Uterus (tissue), 4 donors: ENCODE measurements around the gene MYPN. TPM values are rescaled to one million over a fixed set of nuclear protein-coding genes. Genes with fewer than 3 reads are reported as not detected.
"Not testable (repeated sequence)": the region's sequence is repeated elsewhere in the genome, so short reads cannot be mapped to it uniquely, and the experiment has no call there.

Experiments used
- DNase-seq, 2 donors: peaks; one replicate each; pipeline ENCODE4 v3.0.0-alpha.2; 2019 to 2020
- H3K27ac ChIP-seq, 2 donors: fragments of 200-600 bp; sonication (generic); 1 replicate in 1 of 2; 2 replicates in 1 of 2; pipeline ENCODE4 v1.5.1; 2016 to 2018
- H3K27me3 ChIP-seq, 2 donors: fragments of 200-600 bp; sonication (generic); one replicate each; pipeline ENCODE4 v1.5.1; 2018 to 2019; ENCODE audit warnings: control low read depth in 1 of 2
- H3K36me3 ChIP-seq, 2 donors: fragments of 200-600 bp; sonication (generic); one replicate each; pipeline ENCODE4 v1.5.1; 2019; ENCODE audit warnings: control low read depth in 1 of 2
- H3K4me1 ChIP-seq, 2 donors: fragments of 200-600 bp; sonication (generic); one replicate each; pipeline ENCODE4 v1.5.1; 2018 to 2019; ENCODE audit warnings: control low read depth in 1 of 2
- H3K4me3 ChIP-seq, 2 donors: fragments of 200-600 bp; sonication (generic); 1 replicate in 1 of 2; 2 replicates in 1 of 2; pipeline ENCODE4 v1.5.1; 2018 to 2019; ENCODE audit warnings: mild to moderate bottlenecking in 1 of 2
- H3K9me3 ChIP-seq, 2 donors: fragments of 200-600 bp; sonication (generic); one replicate each; pipeline ENCODE4 v1.5.1; 2019; ENCODE audit warnings: control low read depth in 1 of 2
- POLR2A ChIP-seq, 2 donors: fragments of 450-650 bp; IDR thresholded peaks; one replicate each; pipeline ENCODE4 v1.6.1; 2016; ENCODE audit warnings: antibody characterized with exemption in 2 of 2, mild to moderate bottlenecking in 1 of 2, moderate library complexity in 1 of 2
- intact Hi-C: fragments of 100-400 bp; cut with DNase I; formaldehyde crosslinking; loops from one replicate; pipeline ENCODE4 v1.15.1; 2023; ENCODE audit warnings: low total_unique reads
- total RNA-seq, 4 donors: library from RNA; depleted of rRNA in 3 of 4; stranded (reverse); fragments of >200 nt in 3 of 4; gene quantifications; one replicate each; pipeline versions ENCODE4 v1.1.0 to v1.2.4, GENCODE V29; 2014 to 2023
- TF ChIP-seq, protein P1 (sequence below), 4 experiments: fragments of 200-600 bp in 2 of 4; fragments of 450-650 bp in 2 of 4; sonication (generic) in 2 of 4; IDR thresholded peaks; one replicate each; pipeline ENCODE4 v1.5.1; 2016 to 2019; ENCODE audit warnings: antibody characterized with exemption in 4 of 4, mild to moderate bottlenecking in 2 of 4, moderate library complexity in 1 of 4
- donor health status: DM: yes; HTN: yes; CAD: no.

The MYPN gene
- total RNA-seq, 4 donors from 2014 or later, result not detected

DNA sequence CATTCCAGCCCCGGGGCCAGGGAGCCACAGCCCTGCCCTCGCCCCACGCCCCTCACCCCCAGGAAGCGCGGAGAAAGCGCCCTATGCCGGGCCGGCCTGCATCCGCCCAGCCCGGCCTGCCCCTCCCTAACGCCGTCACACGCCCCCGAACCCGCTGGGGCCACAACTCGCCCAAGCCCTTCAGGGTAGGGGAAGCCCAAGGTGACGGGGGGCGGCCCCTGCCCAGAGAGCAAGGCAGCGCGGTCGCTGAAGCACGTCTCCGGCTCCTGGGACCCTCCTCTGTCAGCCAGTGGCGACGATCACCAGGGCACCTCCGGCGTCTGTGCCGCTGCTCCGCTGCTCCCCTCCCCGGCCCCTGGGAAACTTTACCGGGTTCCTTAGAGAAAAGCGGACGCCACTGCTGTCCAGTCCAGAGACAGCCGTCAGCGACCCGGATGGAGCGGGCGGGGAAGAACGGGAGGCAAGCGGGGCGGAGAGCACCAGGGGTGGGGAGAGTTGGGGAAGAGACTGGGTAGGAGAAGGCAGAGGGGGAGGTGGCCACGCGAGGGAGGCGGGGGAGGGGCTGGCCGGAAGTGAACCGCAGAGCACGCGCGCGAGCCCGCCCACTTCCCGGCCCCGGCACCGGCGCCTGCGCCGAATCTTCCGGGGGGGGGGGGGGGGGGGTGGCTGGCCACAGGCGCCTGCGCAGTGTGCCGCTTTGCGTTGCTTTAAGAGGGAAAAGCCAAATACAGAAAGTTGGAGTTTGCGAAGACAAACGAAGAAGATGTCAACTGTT lies 34.3 kb upstream of the MYPN start, which contains the start of gene HERC4:
Gene HERC4 (minus strand): TSS at position 509 of the 775 bp plus-strand sequence. CDS start 2,175 bp downstream, outside the sequence.
- intact Hi-C loops, result no loop called here
- no peaks in the 10 kb centered on the region for H3K9me3 ChIP-seq
- no peaks in the 10 kb centered on the region for H3K27me3 ChIP-seq

DNA sequence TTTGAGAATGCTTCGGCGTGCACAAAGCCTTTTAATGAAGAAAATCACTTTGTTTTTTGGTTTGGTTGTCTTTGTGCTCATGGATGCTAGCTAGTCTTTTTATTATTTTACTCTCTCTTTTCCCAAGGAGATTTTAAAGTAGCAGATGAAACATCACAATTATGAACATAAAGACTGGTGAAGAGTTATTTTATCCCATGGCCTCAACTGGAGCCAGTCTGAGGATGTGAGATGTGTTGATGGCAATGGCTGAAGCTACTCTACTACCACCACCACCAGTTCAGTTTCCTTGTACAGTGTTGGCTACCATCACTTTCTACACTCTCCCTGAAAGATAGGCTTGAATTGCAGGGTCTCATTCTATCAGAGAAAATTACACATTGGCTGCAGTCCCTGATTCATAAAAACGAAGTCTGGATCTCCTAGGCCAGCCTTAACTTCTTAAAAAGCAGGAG lies 33.7 kb upstream of the MYPN start:
- Histone ChIP-seq H3K9me3 (no peaks in the 10 kb centered on the region), H3K4me1 (peaks cover 0 to 14% of the 10 kb centered on the region in 2 donors), H3K27me3 (no peaks in the 10 kb centered on the region), H3K4me3 (peak overlapping the region; percentile 9 to 89), H3K36me3 (no peaks in the 10 kb centered on the region), H3K27ac (peak overlapping the region; percentile 96 to 98)
- DNase-seq, result no peak
- TF ChIP-seq, protein P1, sequence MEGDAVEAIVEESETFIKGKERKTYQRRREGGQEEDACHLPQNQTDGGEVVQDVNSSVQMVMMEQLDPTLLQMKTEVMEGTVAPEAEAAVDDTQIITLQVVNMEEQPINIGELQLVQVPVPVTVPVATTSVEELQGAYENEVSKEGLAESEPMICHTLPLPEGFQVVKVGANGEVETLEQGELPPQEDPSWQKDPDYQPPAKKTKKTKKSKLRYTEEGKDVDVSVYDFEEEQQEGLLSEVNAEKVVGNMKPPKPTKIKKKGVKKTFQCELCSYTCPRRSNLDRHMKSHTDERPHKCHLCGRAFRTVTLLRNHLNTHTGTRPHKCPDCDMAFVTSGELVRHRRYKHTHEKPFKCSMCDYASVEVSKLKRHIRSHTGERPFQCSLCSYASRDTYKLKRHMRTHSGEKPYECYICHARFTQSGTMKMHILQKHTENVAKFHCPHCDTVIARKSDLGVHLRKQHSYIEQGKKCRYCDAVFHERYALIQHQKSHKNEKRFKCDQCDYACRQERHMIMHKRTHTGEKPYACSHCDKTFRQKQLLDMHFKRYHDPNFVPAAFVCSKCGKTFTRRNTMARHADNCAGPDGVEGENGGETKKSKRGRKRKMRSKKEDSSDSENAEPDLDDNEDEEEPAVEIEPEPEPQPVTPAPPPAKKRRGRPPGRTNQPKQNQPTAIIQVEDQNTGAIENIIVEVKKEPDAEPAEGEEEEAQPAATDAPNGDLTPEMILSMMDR (IDR thresholded peaks at IDR 0.05), result no peak
- TF ChIP-seq POLR2A (IDR thresholded peaks at IDR 0.05), result no peak
- intact Hi-C loops, result no loop called here

More for the DNA sequence above, 34.3 kb upstream of the MYPN start, which contains the start of gene HERC4:
- TF ChIP-seq, protein P1 (IDR thresholded peaks at IDR 0.05), result no peak
- TF ChIP-seq POLR2A (IDR thresholded peaks at IDR 0.05), result peak; percentile 62 to 68
- peak within 1 kb of the TSS; percentile 96 to 98 for H3K27ac ChIP-seq
- H3K4me1 ChIP-seq, result peaks cover 0 to 14% of the 10 kb centered on the region in 2 donors
- DNase-seq, result peak; percentile 93 to 96
- H3K4me3 ChIP-seq, result peak within 1 kb of the TSS; percentile 89 to 92
- no peaks in the 10 kb centered on the region for H3K36me3 ChIP-seq

DNA sequence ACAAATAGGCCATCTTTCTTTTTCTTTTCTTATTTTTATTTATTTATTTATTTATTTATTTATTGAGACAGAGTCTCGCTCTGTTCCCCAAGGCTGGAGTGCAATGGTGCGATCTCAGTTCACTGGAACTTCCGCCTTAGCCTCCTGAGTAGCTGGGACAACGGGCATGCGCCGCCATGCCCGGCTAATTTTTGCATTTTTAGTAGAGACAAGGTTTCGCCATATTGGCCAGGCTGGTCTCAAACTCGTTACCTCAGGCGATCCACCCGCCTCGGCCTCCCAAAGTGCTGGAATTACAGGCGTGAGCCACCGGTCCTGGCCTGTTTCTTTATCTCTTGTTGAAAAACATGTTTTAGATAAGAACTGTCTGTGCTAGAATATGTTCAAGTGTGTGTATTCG lies 33.2 kb upstream of the MYPN start:
- DNase-seq, intact Hi-C loops, H3K36me3 ChIP-seq: not testable (repeated sequence)

DNA sequence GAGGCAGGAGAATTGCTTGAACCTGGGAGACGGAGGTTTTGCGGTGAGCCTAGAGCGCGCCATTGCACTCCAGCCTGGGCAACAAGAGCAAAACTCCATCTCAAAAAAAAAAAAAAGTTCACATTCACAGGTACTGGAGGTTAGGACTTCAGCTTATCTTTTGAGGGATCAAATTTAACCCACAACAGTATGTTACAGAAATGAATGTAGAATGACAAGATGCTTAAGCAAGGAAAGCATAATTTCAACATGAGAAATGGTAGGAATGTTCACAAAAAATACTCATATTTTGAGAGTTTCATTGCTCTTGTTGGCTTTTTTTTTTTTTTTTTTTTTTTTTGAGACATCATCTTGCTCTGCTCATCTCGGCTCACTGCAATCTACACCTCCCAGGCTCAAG lies 32.3 kb upstream of the MYPN start:
- H3K4me1 ChIP-seq, result peaks cover 0 to 13% of the 10 kb centered on the region in 2 donors
- no peaks in the 10 kb centered on the region for H3K36me3 ChIP-seq
- H3K9me3 ChIP-seq, result no peaks in the 10 kb centered on the region
- H3K27ac ChIP-seq, result no peak overlapping the region
- TF ChIP-seq POLR2A (IDR thresholded peaks at IDR 0.05), result no peak
- TF ChIP-seq, protein P1 (IDR thresholded peaks at IDR 0.05), result no peak
- H3K27me3 ChIP-seq, result no peaks in the 10 kb centered on the region
- no peak overlapping the region for H3K4me3 ChIP-seq
- intact Hi-C loops, result no loop called here
- no peak for DNase-seq

More for the DNA sequence above, 33.2 kb upstream of the MYPN start:
- not testable (repeated sequence) for H3K27ac ChIP-seq, H3K9me3 ChIP-seq, H3K27me3 ChIP-seq, H3K4me3 ChIP-seq
- peaks cover 0 to 14% of the 10 kb centered on the region in 2 donors for H3K4me1 ChIP-seq

DNA sequence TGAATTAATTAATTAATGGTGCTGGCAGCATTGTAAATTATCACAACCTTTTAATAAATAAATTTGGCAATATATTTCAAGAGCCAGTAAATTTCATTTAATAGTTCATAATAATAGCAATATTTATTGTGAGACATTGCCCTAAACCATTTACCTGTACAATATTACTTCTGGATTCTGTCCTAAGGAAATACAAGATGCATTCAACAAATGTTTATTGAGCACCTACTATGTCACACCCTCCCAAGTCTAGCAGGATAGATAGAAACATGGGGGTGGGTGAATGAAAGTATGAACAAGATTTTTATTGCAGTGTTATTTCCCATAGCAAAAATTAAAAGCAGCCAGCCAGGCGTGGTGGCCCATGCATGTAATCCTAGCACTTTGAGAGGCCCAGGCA lies 29.9 kb upstream of the MYPN start:
- no peak for DNase-seq
- no peak for TF ChIP-seq POLR2A (IDR thresholded peaks at IDR 0.05)
- TF ChIP-seq, protein P1 (IDR thresholded peaks at IDR 0.05), result no peak
- H3K4me3 ChIP-seq, result no peak overlapping the region
- no peaks in the 10 kb centered on the region for H3K4me1 ChIP-seq
- no peaks in the 10 kb centered on the region for H3K36me3 ChIP-seq
- H3K9me3 ChIP-seq, result no peaks in the 10 kb centered on the region
- intact Hi-C loops, result no loop called here
- H3K27me3 ChIP-seq, result no peaks in the 10 kb centered on the region
- no peak overlapping the region for H3K27ac ChIP-seq
